Right lobe of liver (tissue), 6 donors: ENCODE data around the gene CTU2. TPM values are rescaled to one million over a fixed set of nuclear protein-coding genes. Genes with fewer than 3 reads are reported as not detected.

ENCODE experiments used
- ATAC-seq, 4 donors: fragments of 200-7000 bp; cut with Tn5 transposase; one replicate each; pipeline ENCODE4 v1.9.1; 2020; ENCODE audit warnings: mild to moderate bottlenecking in 4 of 4, moderate library complexity in 4 of 4
- DNase-seq, 3 donors: peaks; one replicate each; pipeline ENCODE4 v3.0.0-alpha.2; 2020
- H3K27ac ChIP-seq, 3 donors: fragments of 200-600 bp; one replicate each; pipeline ENCODE4 v1.8.0; 2022
- H3K27me3 ChIP-seq, 2 donors: fragments of 200-600 bp; one replicate each; pipeline ENCODE4 v1.8.0; 2022
- H3K36me3 ChIP-seq, 4 donors: fragments of 200-600 bp; sonication (generic) in 1 of 4; one replicate each; pipeline versions ENCODE4 v1.5.1 to v1.8.0; 2017 to 2022; ENCODE audit warnings: control low read depth in 1 of 4
- H3K4me1 ChIP-seq, 4 donors: fragments of 200-600 bp; sonication (generic) in 1 of 4; one replicate each; pipeline versions ENCODE4 v1.5.1 to v1.8.0; 2017 to 2022; ENCODE audit warnings: control low read depth in 1 of 4
- H3K4me3 ChIP-seq, 3 donors: fragments of 200-600 bp; one replicate each; pipeline ENCODE4 v1.8.0; 2022
- H3K9me3 ChIP-seq, 4 donors: fragments of 200-600 bp; sonication (generic) in 1 of 4; one replicate each; pipeline versions ENCODE4 v1.5.1 to v1.8.0; 2017 to 2022; ENCODE audit warnings: control low read depth in 1 of 4
- CTCF ChIP-seq, 4 donors: fragments of 200-600 bp in 3 of 4; fragments of 450-650 bp in 1 of 4; IDR thresholded peaks; one replicate each; pipeline versions ENCODE4 v1.5.1 to v1.8.0; 2016 to 2022; ENCODE audit warnings: antibody characterized with exemption in 4 of 4, mild to moderate bottlenecking in 2 of 4
- POLR2A ChIP-seq: fragments of 450-650 bp; IDR thresholded peaks from one replicate; pipeline ENCODE4 v1.6.1; 2017; ENCODE audit warnings: antibody characterized with exemption, mild to moderate bottlenecking
- WGBS: methylation state at CpG from one replicate; pipeline ENCODE4 v1.1.6; 2018; ENCODE audit warnings: low coverage, low lambda C conversion rate; ENCODE audit not compliant: insufficient coverage; ENCODE audit errors: missing lambda C conversion rate; 5-methylcytosine and 5-hydroxymethylcytosine counted together
- intact Hi-C, 2 donors: fragments of 100-400 bp; cut with DNase I; formaldehyde crosslinking; loops; one replicate each; pipeline versions ENCODE4 v1.11.2 to v1.14.1; 2022
- total RNA-seq, 6 experiments: library from RNA; depleted of rRNA in 2 of 6; stranded (reverse); fragments of >200 nt in 2 of 6; fragmentation: NEBNext Ultra II Directional in 3 of 6; extraction: Animal tissue kit (Norgen Biotek cat#: 25700) in 3 of 6; gene quantifications; one replicate each; pipeline versions ENCODE4 v1.1.0 to v1.2.4, GENCODE V29; 2016 to 2023
- donor health status: DM: no; HTN: yes; CAD: no.
- donor health status: DM: no; HTN: no; CAD: no.
- donor health status: DM: no; HTN: no; CAD: no.
- donor health status: DM: no; HTN: yes; CAD: no.
- donor health status: DM: no; HTN: yes; CAD: no.

The CTU2 gene
- total RNA-seq, 6 experiments from 2014 or later = 5.0 to 9.5 (median 8.2) TPM

DNA sequence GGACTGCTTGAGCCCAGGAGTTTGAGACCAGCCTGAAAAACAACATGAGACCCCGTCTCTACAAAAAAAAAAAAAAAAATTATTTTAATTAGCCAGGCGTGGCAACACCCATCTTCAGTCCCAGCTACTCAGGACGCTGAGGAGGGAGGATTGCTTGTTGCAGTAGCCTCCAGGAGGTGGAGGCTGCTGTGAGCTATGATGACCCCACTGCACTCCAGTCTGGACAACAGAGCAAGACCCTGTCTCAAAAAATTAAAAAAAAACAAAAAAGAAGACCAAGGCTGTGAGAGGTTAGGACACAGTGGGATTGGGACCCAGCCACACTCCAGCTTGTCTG lies 18.7 kb upstream of the CTU2 start:
- Histone ChIP-seq H3K9me3 (no peaks in the 10 kb centered on the region), H3K27ac (no peak overlapping the region), H3K4me3 (no peak overlapping the region), H3K27me3 (no peaks in the 10 kb centered on the region), H3K4me1 (peaks cover 0 to 11% (median 4%) of the 10 kb centered on the region in 4 donors), H3K36me3 (no peaks in the 10 kb centered on the region)
- intact Hi-C loops = no loop called here
- TF ChIP-seq CTCF (IDR thresholded peaks at IDR 0.05) (no peak), POLR2A (no peak)
- ATAC-seq = no peak
- DNase-seq = no peak
- WGBS = 83% methylated on average over 3 of the region's 3 CpGs

- WGBS = 14% methylated on average over 10 of the region's 28 CpGs
- Histone ChIP-seq H3K9me3 (no peaks in the 10 kb centered on the region), H3K36me3 (no peaks in the 10 kb centered on the region), H3K27me3 (no peaks in the 10 kb centered on the region), H3K4me3 (no peak overlapping the region), H3K27ac (no peak overlapping the region), H3K4me1 (peaks cover 0 to 11% (median 4%) of the 10 kb centered on the region in 4 donors)
- intact Hi-C loops = no loop called here
- DNase-seq = peak in 1 of 3 donors; percentile 78
- peak in 3 of 4 donors; percentile 6 to 67 (median 9) for ATAC-seq
- TF ChIP-seq POLR2A (no peak), CTCF (IDR thresholded peaks at IDR 0.05) (no peak)
Measured at GRCh38 chr16:88688013-88688778, 18.1 kb upstream of the CTU2 start.

DNA sequence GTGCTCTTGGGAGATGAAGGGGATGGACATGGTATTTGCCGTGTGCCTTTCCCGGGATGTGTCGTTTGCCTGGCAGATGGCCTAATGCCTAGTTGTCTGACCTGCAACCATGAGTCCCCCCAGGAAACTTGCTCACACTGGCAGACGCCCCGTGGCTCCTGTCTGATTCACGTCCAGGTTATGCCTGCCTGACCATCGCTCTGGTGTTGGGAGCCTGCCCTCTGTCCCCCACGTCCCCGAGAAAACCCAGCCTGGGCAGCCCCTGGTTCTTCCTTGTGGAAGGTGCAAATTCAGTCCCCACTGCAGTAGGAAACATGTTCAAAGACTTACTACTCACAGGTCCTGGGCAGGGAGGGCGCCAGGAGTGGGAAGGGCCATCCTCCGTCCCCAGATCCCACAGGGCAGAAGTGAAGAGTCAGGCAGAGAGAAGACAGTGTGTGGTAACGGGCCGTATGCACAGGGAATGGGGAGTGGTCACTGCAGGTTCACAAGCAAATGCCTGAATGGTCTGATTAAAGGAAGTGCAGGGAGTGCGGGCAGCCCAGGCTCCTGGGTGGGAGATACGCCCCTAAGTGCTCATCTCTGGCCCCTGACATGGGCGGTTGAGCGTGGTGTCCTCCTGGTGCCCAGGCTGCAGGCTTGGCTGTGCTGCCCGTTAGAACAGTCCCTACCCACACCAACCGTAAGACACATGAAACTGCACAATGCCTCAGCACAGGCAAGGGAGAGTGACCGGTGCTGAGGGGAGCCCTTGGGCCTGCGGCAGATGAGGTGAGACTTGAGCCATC lies 15.8 kb upstream of the CTU2 start:
- Histone ChIP-seq H3K27me3 (no peaks in the 10 kb centered on the region), H3K4me1 (peaks cover 0 to 11% (median 2%) of the 10 kb centered on the region in 4 donors), H3K36me3 (no peaks in the 10 kb centered on the region), H3K4me3 (no peak overlapping the region), H3K9me3 (no peaks in the 10 kb centered on the region), H3K27ac (no peak overlapping the region)
- WGBS = 89% methylated on average over 5 of the region's 21 CpGs
- DNase-seq = no peak
- intact Hi-C loops = no loop called here
- no peak for ATAC-seq
- TF ChIP-seq POLR2A (no peak), CTCF (IDR thresholded peaks at IDR 0.05) (no peak)

DNA sequence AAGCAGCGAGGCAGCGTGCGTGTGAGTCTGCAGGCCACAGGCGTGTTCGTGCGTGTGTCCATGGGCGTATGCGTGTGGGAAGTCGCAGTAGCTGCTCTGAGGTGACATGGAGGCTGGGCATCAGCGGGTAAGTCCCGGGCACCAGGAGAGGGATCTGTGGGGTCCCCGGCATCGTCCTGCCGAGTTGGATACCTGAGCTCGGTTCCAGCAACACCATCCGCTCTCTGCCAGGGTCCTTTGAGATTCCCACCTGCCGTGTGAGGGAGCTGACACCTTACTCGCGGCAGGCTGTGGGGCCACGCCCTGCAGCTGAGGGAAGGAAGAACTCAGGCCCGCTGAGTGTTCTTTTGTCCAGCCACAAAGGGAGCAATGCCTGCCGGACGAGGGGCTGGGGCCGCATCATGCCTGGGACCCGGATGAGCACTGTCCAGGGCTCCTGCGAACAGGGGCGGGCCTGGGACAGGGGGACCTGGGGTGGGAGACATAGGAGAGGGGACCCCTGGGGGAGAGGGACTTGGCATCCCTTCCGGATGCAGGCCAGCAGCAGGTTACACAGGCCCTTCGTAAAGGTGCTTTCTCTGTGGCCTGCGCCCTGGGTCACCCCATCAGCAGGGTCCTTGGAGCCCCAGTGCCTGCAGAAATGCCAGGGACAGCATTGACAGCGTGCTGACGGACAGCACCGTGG lies 15.0 kb upstream of the CTU2 start:
- Histone ChIP-seq H3K27me3 (no peaks in the 10 kb centered on the region), H3K36me3 (no peaks in the 10 kb centered on the region), H3K27ac (no peak overlapping the region), H3K9me3 (no peaks in the 10 kb centered on the region), H3K4me1 (peaks cover 0 to 6% (median 0%) of the 10 kb centered on the region in 4 donors), H3K4me3 (no peak overlapping the region)
- WGBS = 94% methylated on average over 8 of the region's 33 CpGs
- intact Hi-C loops = no loop called here
- TF ChIP-seq CTCF (IDR thresholded peaks at IDR 0.05) (no peak), POLR2A (no peak)
- DNase-seq (peak in 1 of 3 donors; percentile 53), ATAC-seq (no peak)
